ENCODE data around the gene NEURL1.

DNA sequence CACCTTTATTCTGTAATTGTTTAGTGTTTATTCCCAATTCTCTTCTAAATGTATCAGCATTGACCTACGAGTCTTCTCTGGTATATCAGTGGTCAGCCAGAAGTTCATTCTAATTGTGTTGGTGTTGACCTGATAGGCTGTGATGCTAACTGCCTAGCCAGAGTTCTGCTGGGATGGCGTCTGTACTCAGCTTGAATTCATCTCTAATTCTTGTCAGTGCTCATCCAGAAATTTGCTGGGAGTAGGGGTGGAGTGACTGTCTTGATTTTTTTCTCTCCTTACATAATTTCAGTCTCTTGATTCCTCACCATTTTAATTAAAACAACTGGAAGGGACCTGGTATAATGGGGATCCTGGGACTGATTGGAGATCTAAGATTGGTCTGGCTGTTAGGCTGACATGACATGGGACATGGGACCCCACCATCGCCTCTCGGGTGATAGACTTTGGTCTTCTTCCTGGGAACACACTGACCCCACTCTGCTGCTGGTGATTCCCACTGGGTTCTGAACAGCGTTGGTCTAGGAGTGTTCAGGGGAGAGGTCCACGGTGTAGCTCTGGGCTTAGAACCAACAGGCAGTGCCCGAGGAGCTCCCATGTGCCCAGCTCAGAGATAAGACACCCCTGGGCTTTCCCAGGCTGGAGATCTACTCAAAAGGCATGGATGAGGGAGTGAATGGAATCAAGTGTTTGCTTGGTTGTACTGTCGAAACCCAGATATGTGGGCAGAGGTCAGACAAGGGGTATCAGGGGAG is 3.8 kb downstream of the NEURL1 start:
- TF ChIP-seq POLR2AphosphoS5 (IDR thresholded peaks at IDR 0.05; ENCODE audit: low read depth, low read length) (no peak), POLR2A (IDR thresholded peaks at IDR 0.05; ENCODE audit: low read depth, low read length) (no peak), TAF1 (IDR thresholded peaks at IDR 0.05; ENCODE audit: low read depth, low read length) (no peak), SPI1 (IDR thresholded peaks at IDR 0.05; ENCODE audit: low read depth, low read length) (no peak), PAX5 (IDR thresholded peaks at IDR 0.05; ENCODE audit: insufficient read depth, low read length, severe bottlenecking) (no peak), POU2F2 (IDR thresholded peaks at IDR 0.05; ENCODE audit: low read depth, low read length) (no peak)

Measured in GM12891 (cell line).